PC-9 (cell line): ENCODE results near the gene FASTK. TPM values are rescaled to one million over a fixed set of nuclear protein-coding genes. Genes with fewer than 3 reads are reported as not detected.

Experiments
- BruUV-seq: library from RNA; stranded (reverse); fragments of 400-500 nt; replicated peaks from 2 replicates; lab custom pipeline; 2021; lab: Mats Ljungman, UMichigan
- CTCF ChIA-PET: fragments of 300-600 bp; sonication (Branson Sonifier 250); formaldehyde crosslinking; loops from one replicate; lab custom pipeline; 2022; ENCODE audit warnings: antibody characterized with exemption; lab: Charles Lee
- POLR2A ChIA-PET: fragments of 300-600 bp; sonication (Branson Sonifier 250); formaldehyde crosslinking; loops from one replicate; lab custom pipeline; 2022; ENCODE audit warnings: antibody characterized with exemption; ENCODE audit not compliant: unreplicated experiment; lab: Charles Lee
- DNase-seq, 2 experiments: peaks; one replicate each; pipeline versions ENCODE4 v3.0.0 to v3.0.0-alpha.2; 2015 to 2022; ENCODE audit warnings: mixed read lengths in 1 of 2
- H2AFZ ChIP-seq: fragments of 200-600 bp; sonication (generic); 2 replicates; pipeline ENCODE4 v1.8.1; 2017; ENCODE audit warnings: antibody characterized with exemption
- H3F3A ChIP-seq: fragments of 200-600 bp; sonication (generic); 2 replicates; pipeline ENCODE4 v1.8.1; 2017; ENCODE audit warnings: antibody characterized with exemption, mild to moderate bottlenecking, low read depth; ENCODE audit not compliant: insufficient read depth
- H3K27ac ChIP-seq: fragments of 200-600 bp; sonication (generic); 2 replicates; pipeline ENCODE4 v1.6.1; 2016; ENCODE audit warnings: mixed run types
- H3K27me3 ChIP-seq: fragments of 200-600 bp; sonication (generic); 2 replicates; pipeline ENCODE4 v1.6.1; 2016; ENCODE audit warnings: low read depth, mixed run types; ENCODE audit not compliant: insufficient read depth
- H3K36me3 ChIP-seq: fragments of 200-600 bp; sonication (generic); 2 replicates; pipeline ENCODE4 v1.6.1; 2016; ENCODE audit warnings: low read depth, mixed run types
- H3K4me1 ChIP-seq: fragments of 200-600 bp; sonication (generic); replicated peaks from 2 replicates; pipeline ENCODE4 v1.6.1; 2016; ENCODE audit warnings: mixed run types; ENCODE audit not compliant: insufficient read depth
- H3K4me2 ChIP-seq: fragments of 200-600 bp; sonication (generic); 2 replicates; pipeline ENCODE4 v1.6.1; 2017; ENCODE audit warnings: mixed run types
- H3K4me3 ChIP-seq: fragments of 200-600 bp; sonication (generic); 2 replicates; pipeline ENCODE4 v1.6.1; 2016; ENCODE audit warnings: mixed run types
- H3K79me2 ChIP-seq: fragments of 200-600 bp; sonication (generic); 2 replicates; pipeline ENCODE4 v1.6.1; 2017; ENCODE audit warnings: low read depth, mixed run types
- H3K9me2 ChIP-seq: fragments of 200-600 bp; sonication (generic); 2 replicates; pipeline ENCODE4 v1.8.1; 2017; ENCODE audit warnings: mild to moderate bottlenecking; ENCODE audit not compliant: insufficient read depth
- H3K9me3 ChIP-seq: fragments of 200-600 bp; sonication (generic); 2 replicates; pipeline ENCODE4 v1.8.1; 2016; ENCODE audit warnings: low read depth; ENCODE audit not compliant: insufficient read depth
- H4K20me1 ChIP-seq: fragments of 200-600 bp; sonication (generic); 2 replicates; pipeline ENCODE4 v1.8.1; 2017; ENCODE audit not compliant: insufficient read depth
- CTCF ChIP-seq: fragments of 200-600 bp; sonication (generic); conservative IDR thresholded peaks from 2 replicates; pipeline ENCODE4 v1.6.1; 2017; ENCODE audit warnings: mixed run types, antibody characterized with exemption, mild to moderate bottlenecking, moderate library complexity
- EZH2 ChIP-seq: fragments of 200-600 bp; sonication (generic); IDR thresholded peaks from 2 replicates; pipeline ENCODE4 v1.8.0; 2017; ENCODE audit warnings: antibody characterized with exemption, low read depth
- intact Hi-C: fragments of 100-400 bp; cut with micrococcal nuclease; formaldehyde crosslinking; loops from one replicate; pipeline ENCODE4 v1.10.0; 2022; ENCODE audit not compliant: unreplicated experiment
- total RNA-seq: library from RNA; stranded (reverse); gene quantifications from 2 replicates; pipeline ENCODE4 v1.2.3, GENCODE V29; 2021

The FASTK gene
- total RNA-seq, 1 experiment from 2014 or later: 104 TPM

- Histone ChIP-seq H3K36me3 (no peaks in the 10 kb centered on the region; the same call in 1 of the 2 replicates), H3F3A (peaks cover 25% of the 10 kb centered on the region), H2AFZ (no peak overlapping the region), H3K4me3 (no peak overlapping the region), H3K79me2 (no peaks in the 10 kb centered on the region), H3K4me2 (no peak overlapping the region), H3K27me3 (no peaks in the 10 kb centered on the region), H3K4me1 (peaks cover 26% of the 10 kb centered on the region), H4K20me1 (peaks cover 5% of the 10 kb centered on the region; the same call in 1 of the 2 replicates), H3K9me2 (no peaks in the 10 kb centered on the region), H3K27ac (no peak overlapping the region), H3K9me3 (no peaks in the 10 kb centered on the region)
- TF ChIP-seq CTCF (no peak), EZH2 (no peak)
- BruUV-seq: no TSS peak
- CTCF ChIA-PET: no interaction called here
- POLR2A ChIA-PET: no interaction called here
- intact Hi-C loops: no loop called here
- no peak for DNase-seq
Measured at GRCh38 chr7:151040616-151041375, 39.8 kb downstream of the FASTK start.

GRCh38 chr7:151039850-151040548 is 40.6 kb downstream of the FASTK start:
- peaks cover 26% of the 10 kb centered on the region for H3K4me1 ChIP-seq
- no peak for DNase-seq
- no peaks in the 10 kb centered on the region for H3K9me2 ChIP-seq
- intact Hi-C loops: loop anchor here (1.0 kb wide), 2 partner anchors 12 to 18 kb away; partner anchors contain the start of gene ABCB8
- no peaks in the 10 kb centered on the region for H3K27me3 ChIP-seq
- no peaks in the 10 kb centered on the region for H3K9me3 ChIP-seq
- H2AFZ ChIP-seq: no peak overlapping the region
- ChIA-PET POLR2A (interaction anchor here (0.6 kb wide), 1 partner anchor 124 kb away, joined by 3 read pairs; no protein-coding TSS in a partner anchor), CTCF (no interaction called here)
- TF ChIP-seq CTCF (no peak), EZH2 (no peak)
- no peak overlapping the region for H3K4me3 ChIP-seq
- no peak overlapping the region for H3K27ac ChIP-seq
- H3F3A ChIP-seq: peaks cover 25% of the 10 kb centered on the region
- H3K4me2 ChIP-seq: peak overlapping the region; percentile 68
- no peaks in the 10 kb centered on the region; the same call in 1 of the 2 replicates for H3K36me3 ChIP-seq
- H3K79me2 ChIP-seq: no peaks in the 10 kb centered on the region
- no TSS peak for BruUV-seq
- peaks cover 5% of the 10 kb centered on the region; the same call in 1 of the 2 replicates for H4K20me1 ChIP-seq
